ENCODE results near the gene ABAT.

DNA sequence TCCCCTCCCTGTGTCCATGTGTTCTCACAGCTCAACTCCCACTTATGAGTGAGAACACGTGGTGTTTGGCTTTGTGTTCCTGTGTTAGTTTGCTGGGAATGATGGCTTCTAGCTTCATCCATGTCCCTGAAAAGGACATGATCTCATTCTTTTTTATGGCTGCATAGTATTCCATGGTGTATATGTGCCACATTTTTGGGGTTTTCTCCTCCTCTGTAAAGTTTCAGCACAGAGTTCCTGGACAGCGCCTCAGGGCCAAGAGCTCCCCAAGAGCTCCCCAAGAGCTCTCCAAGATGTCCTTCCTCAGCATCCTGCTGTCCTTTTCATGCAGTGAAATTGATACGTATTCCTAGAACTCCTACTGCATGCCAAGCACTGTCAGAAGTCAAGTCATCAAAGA, 6.9 kb upstream of the ABAT start:
- no peak for TF ChIP-seq EZH2 (IDR thresholded peaks at IDR 0.05; ENCODE audit: borderline replicate concordance, low read length)
- TF ChIP-seq, protein P1, sequence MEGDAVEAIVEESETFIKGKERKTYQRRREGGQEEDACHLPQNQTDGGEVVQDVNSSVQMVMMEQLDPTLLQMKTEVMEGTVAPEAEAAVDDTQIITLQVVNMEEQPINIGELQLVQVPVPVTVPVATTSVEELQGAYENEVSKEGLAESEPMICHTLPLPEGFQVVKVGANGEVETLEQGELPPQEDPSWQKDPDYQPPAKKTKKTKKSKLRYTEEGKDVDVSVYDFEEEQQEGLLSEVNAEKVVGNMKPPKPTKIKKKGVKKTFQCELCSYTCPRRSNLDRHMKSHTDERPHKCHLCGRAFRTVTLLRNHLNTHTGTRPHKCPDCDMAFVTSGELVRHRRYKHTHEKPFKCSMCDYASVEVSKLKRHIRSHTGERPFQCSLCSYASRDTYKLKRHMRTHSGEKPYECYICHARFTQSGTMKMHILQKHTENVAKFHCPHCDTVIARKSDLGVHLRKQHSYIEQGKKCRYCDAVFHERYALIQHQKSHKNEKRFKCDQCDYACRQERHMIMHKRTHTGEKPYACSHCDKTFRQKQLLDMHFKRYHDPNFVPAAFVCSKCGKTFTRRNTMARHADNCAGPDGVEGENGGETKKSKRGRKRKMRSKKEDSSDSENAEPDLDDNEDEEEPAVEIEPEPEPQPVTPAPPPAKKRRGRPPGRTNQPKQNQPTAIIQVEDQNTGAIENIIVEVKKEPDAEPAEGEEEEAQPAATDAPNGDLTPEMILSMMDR (IDR thresholded peaks at IDR 0.05; ENCODE audit: low read length): no peak

All from OCI-LY1 (cell line).